ENCODE data around the gene CDKN1B. TPM values are rescaled to one million over a fixed set of nuclear protein-coding genes. Genes with fewer than 3 reads are reported as not detected.

The CDKN1B gene
- total RNA-seq, 3 donors from 2014 or later: 45.0 to 113 (median 100.0) TPM

- no peaks in the 10 kb centered on the region for H3K27me3 ChIP-seq
- H3K36me3 ChIP-seq: no peaks in the 10 kb centered on the region
- H3K4me3 ChIP-seq: no peak overlapping the region
- TF ChIP-seq POLR2A (IDR thresholded peaks at IDR 0.05): no peak
- no peak for TF ChIP-seq CTCF (IDR thresholded peaks at IDR 0.05)
- DNase-seq (ENCODE audit: low spot score in 2 of 2): no peak
- intact Hi-C loops (cut with DNase I; ENCODE audit: low total_unique reads): no loop called here
- no peaks in the 10 kb centered on the region for H3K9me3 ChIP-seq
- no peak overlapping the region for H3K27ac ChIP-seq
- H3K4me1 ChIP-seq: no peaks in the 10 kb centered on the region
Measured at GRCh38 chr12:12684375-12685106, 32.6 kb upstream of the CDKN1B start.

GRCh38 chr12:12685305-12685704 is 31.9 kb upstream of the CDKN1B start:
- H3K9me3 ChIP-seq: no peaks in the 10 kb centered on the region
- H3K27me3 ChIP-seq: no peaks in the 10 kb centered on the region
- intact Hi-C loops (cut with DNase I; ENCODE audit: low total_unique reads): no loop called here
- H3K27ac ChIP-seq: no peak overlapping the region
- no peak overlapping the region for H3K4me3 ChIP-seq
- TF ChIP-seq POLR2A (IDR thresholded peaks at IDR 0.05) (no peak), CTCF (IDR thresholded peaks at IDR 0.05) (no peak), POLR2AphosphoS5 (IDR thresholded peaks at IDR 0.05) (no peak)
- no peak for DNase-seq (ENCODE audit: low spot score in 2 of 2)
- H3K36me3 ChIP-seq: no peaks in the 10 kb centered on the region
- no peaks in the 10 kb centered on the region for H3K4me1 ChIP-seq

GRCh38 chr12:12686472-12686871 is 30.7 kb upstream of the CDKN1B start:
- DNase-seq (ENCODE audit: low spot score in 2 of 2): no peak

GRCh38 chr12:12686925-12687324 is 30.2 kb upstream of the CDKN1B start:
- no peaks in the 10 kb centered on the region for H3K9me3 ChIP-seq
- DNase-seq (ENCODE audit: low spot score in 2 of 2): no peak

More at GRCh38 chr12:12686472-12686871, 30.7 kb upstream of the CDKN1B start:
- Histone ChIP-seq H3K27ac (no peak overlapping the region), H3K36me3 (no peaks in the 10 kb centered on the region), H3K9me3 (no peaks in the 10 kb centered on the region), H3K4me3 (no peak overlapping the region), H3K27me3 (no peaks in the 10 kb centered on the region), H3K4me1 (no peaks in the 10 kb centered on the region)
- intact Hi-C loops (cut with DNase I; ENCODE audit: low total_unique reads): no loop called here
- TF ChIP-seq POLR2A (IDR thresholded peaks at IDR 0.05) (no peak), CTCF (IDR thresholded peaks at IDR 0.05) (no peak), POLR2AphosphoS5 (IDR thresholded peaks at IDR 0.05) (no peak)

More at GRCh38 chr12:12686925-12687324, 30.2 kb upstream of the CDKN1B start:
- no peak overlapping the region for H3K4me3 ChIP-seq
- H3K4me1 ChIP-seq: no peaks in the 10 kb centered on the region
- intact Hi-C loops (cut with DNase I; ENCODE audit: low total_unique reads): no loop called here
- TF ChIP-seq CTCF (IDR thresholded peaks at IDR 0.05) (no peak), POLR2A (IDR thresholded peaks at IDR 0.05) (no peak), POLR2AphosphoS5 (IDR thresholded peaks at IDR 0.05) (no peak)
- H3K36me3 ChIP-seq: no peaks in the 10 kb centered on the region
- no peaks in the 10 kb centered on the region for H3K27me3 ChIP-seq
- no peak overlapping the region for H3K27ac ChIP-seq

Data from breast epithelium (tissue), 4 donors.